AG04450 (cell line): ENCODE results near the gene PTK6. TPM values are rescaled to one million over a fixed set of nuclear protein-coding genes. Genes with fewer than 3 reads are reported as not detected.

ENCODE experiments used
- CTCF ChIA-PET: fragments of 300-600, 350-600 bp; formaldehyde crosslinking; extraction: SDS; loops from one replicate; lab custom pipeline; 2022; ENCODE audit warnings: antibody characterized with exemption, inconsistent platforms; lab: Charles Lee
- POLR2A ChIA-PET: fragments of 350-600 bp; formaldehyde crosslinking; extraction: SDS; loops from one replicate; lab custom pipeline; 2021; ENCODE audit warnings: antibody characterized with exemption, inconsistent platforms; lab: Yijun Ruan, JAX
- DNase-seq: peaks from one replicate; pipeline ENCODE4 v3.0.0-alpha.2; 2011; ENCODE audit warnings: low read depth, low spot score
- H3K27ac ChIP-seq: one replicate; pipeline ENCODE4 v1.5.1; 2012; ENCODE audit warnings: low read depth, low read length, control low read depth
- H3K27me3 ChIP-seq: one replicate; pipeline ENCODE4 v1.6.0; 2012; ENCODE audit warnings: low read length; ENCODE audit not compliant: control insufficient read depth, insufficient read depth
- H3K4me3 ChIP-seq: 2 replicates; pipeline ENCODE4 v1.5.1; 2011; ENCODE audit warnings: mild to moderate bottlenecking, low read depth, low read length, control low read depth
- H3K9me3 ChIP-seq: 2 replicates; pipeline ENCODE4 v1.5.1; 2012; ENCODE audit warnings: low read length; ENCODE audit not compliant: control insufficient read depth, insufficient read depth
- polyA minus RNA-seq: library from RNA; depleted of rRNA, polyadenylated mRNA; stranded (reverse); fragments of >200 nt; gene quantifications from 2 replicates; pipeline ENCODE4 v1.2.3, GENCODE V29; 2011; rRNA and poly(A)+ RNA removed
- polyA plus RNA-seq: library from polyadenylated mRNA; depleted of rRNA; stranded (reverse); fragments of >200 nt; gene quantifications from 2 replicates; pipeline ENCODE4 v1.2.3, GENCODE V29; 2011; rRNA removed
- TF ChIP-seq, protein P1 (sequence below): IDR thresholded peaks from 2 replicates; pipeline ENCODE4 v1.5.1; 2011; ENCODE audit warnings: low read depth, low read length, control low read depth, inconsistent platforms

Gene PTK6
- polyA plus RNA-seq (0.02 TPM in 1 of 2 replicates, not detected in the other), polyA minus RNA-seq (not detected in 2 replicates)

GRCh38 chr20:63536997-63537524 lies at the start of gene PTK6:
Gene PTK6, minus strand, starts transcription at chr20:63537376. Its CDS starts 62 bp downstream, at chr20:63537314.
- Histone ChIP-seq H3K27ac (no peak within 1 kb of the TSS), H3K27me3 (peaks cover 6% of the 10 kb centered on the region), H3K9me3 (no peaks in the 10 kb centered on the region; the same call in 1 of the 2 replicates), H3K4me3 (peak within 1 kb of the TSS; percentile 46)
- POLR2A ChIA-PET: interaction anchor here (0.7 to 1.8 kb wide), 6 partner anchors 16 to 328 kb away, joined by 3 to 12 read pairs (median 3); partner anchors contain the start of genes GMEB2, PPDPF, RTEL1 and TPD52L2
- CTCF ChIA-PET: interaction anchor here (0.5 to 2.7 kb wide), 18 partner anchors 9 to 502 kb away, joined by 3 to 24 read pairs (median 5); partner anchors contain the start of genes HELZ2, LIME1, PRPF6 and SAMD10
- TF ChIP-seq, protein P1, sequence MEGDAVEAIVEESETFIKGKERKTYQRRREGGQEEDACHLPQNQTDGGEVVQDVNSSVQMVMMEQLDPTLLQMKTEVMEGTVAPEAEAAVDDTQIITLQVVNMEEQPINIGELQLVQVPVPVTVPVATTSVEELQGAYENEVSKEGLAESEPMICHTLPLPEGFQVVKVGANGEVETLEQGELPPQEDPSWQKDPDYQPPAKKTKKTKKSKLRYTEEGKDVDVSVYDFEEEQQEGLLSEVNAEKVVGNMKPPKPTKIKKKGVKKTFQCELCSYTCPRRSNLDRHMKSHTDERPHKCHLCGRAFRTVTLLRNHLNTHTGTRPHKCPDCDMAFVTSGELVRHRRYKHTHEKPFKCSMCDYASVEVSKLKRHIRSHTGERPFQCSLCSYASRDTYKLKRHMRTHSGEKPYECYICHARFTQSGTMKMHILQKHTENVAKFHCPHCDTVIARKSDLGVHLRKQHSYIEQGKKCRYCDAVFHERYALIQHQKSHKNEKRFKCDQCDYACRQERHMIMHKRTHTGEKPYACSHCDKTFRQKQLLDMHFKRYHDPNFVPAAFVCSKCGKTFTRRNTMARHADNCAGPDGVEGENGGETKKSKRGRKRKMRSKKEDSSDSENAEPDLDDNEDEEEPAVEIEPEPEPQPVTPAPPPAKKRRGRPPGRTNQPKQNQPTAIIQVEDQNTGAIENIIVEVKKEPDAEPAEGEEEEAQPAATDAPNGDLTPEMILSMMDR: no peak
- DNase-seq: no peak

GRCh38 chr20:63586797-63587196 lies 49.6 kb upstream of the PTK6 start:
- Histone ChIP-seq H3K27ac (no peak overlapping the region), H3K27me3 (no peaks in the 10 kb centered on the region), H3K9me3 (no peaks in the 10 kb centered on the region; the same call in 1 of the 2 replicates), H3K4me3 (no peak overlapping the region)
- ChIA-PET CTCF (no interaction called here), POLR2A (no interaction called here)
- TF ChIP-seq, protein P1: no peak
- no peak for DNase-seq

GRCh38 chr20:63585616-63586565 lies 48.7 kb upstream of the PTK6 start:
- H3K4me3 ChIP-seq: no peak overlapping the region
- TF ChIP-seq, protein P1: no peak
- CTCF ChIA-PET: no interaction called here
- POLR2A ChIA-PET: no interaction called here
- H3K27me3 ChIP-seq: no peaks in the 10 kb centered on the region
- H3K27ac ChIP-seq: no peak overlapping the region
- DNase-seq: no peak
- H3K9me3 ChIP-seq: no peaks in the 10 kb centered on the region; the same call in 1 of the 2 replicates

GRCh38 chr20:63582382-63583063 lies 45.3 kb upstream of the PTK6 start:
- CTCF ChIA-PET: no interaction called here
- H3K27me3 ChIP-seq: no peaks in the 10 kb centered on the region
- H3K9me3 ChIP-seq: no peaks in the 10 kb centered on the region; the same call in 1 of the 2 replicates
- H3K4me3 ChIP-seq: no peak overlapping the region
- peak overlapping the region; percentile 57 for H3K27ac ChIP-seq
- POLR2A ChIA-PET: interaction anchor here (0.6 to 1.3 kb wide), 4 partner anchors 9 to 455 kb away, joined by 3 to 5 read pairs (median 4); partner anchors contain the start of genes GMEB2 and HELZ2
- TF ChIP-seq, protein P1: no peak
- DNase-seq: no peak
